ENCODE measurements around the gene SPTBN4. TPM values are rescaled to one million over a fixed set of nuclear protein-coding genes. Genes with fewer than 3 reads are reported as not detected.
"Not testable (repeated sequence)": the region's sequence is repeated elsewhere in the genome, so short reads cannot be mapped to it uniquely, and the experiment has no call there.

SPTBN4 gene
- total RNA-seq, 2 experiments from 2014 or later: 0.39 to 0.40 TPM

GRCh38 chr19:40444000-40444824 lies 22.6 kb upstream of the SPTBN4 start, which contains the start of gene SERTAD3:
Gene SERTAD3 (minus strand): TSS chr19:40444335. CDS start chr19:40442080, 2,255 bp downstream.
- peaks cover 16% of the 10 kb centered on the region for H3K4me1 Mint-ChIP-seq
- H3K9me3 Mint-ChIP-seq: no peaks in the 10 kb centered on the region
- no peaks in the 10 kb centered on the region for H3K27me3 Mint-ChIP-seq
- ATAC-seq (ENCODE audit: low read depth) (peak; percentile 64), DNase-seq (peak; percentile 99)
- POLR2A ChIA-PET: interaction anchor here (1.0 to 3.3 kb wide), 9 partner anchors 11 to 159 kb away, joined by 3 to 35 read pairs (median 5); partner anchors contain the start of genes BLVRB, C19orf47, PLD3 and SERTAD1
- H3K4me3 Mint-ChIP-seq: peak within 1 kb of the TSS; percentile 96
- peak within 1 kb of the TSS; percentile 96 for H3K27ac Mint-ChIP-seq
- H3K36me3 Mint-ChIP-seq: peaks cover 9% of the 10 kb centered on the region

- no peaks in the 10 kb centered on the region for H3K9me3 Mint-ChIP-seq
- peak overlapping the region; percentile 96 for H3K4me3 Mint-ChIP-seq
- H3K36me3 Mint-ChIP-seq: peaks cover 9% of the 10 kb centered on the region
- ATAC-seq (ENCODE audit: low read depth) (no peak), DNase-seq (no peak)
- peaks cover 11% of the 10 kb centered on the region for H3K4me1 Mint-ChIP-seq
- POLR2A ChIA-PET: interaction anchor here (1.4 to 3.3 kb wide), 3 partner anchors 18 to 97 kb away, joined by 4 to 35 read pairs (median 22); partner anchors contain the start of genes C19orf47, PLD3 and SERTAD1
- H3K27me3 Mint-ChIP-seq: no peaks in the 10 kb centered on the region
- H3K27ac Mint-ChIP-seq: peak overlapping the region; percentile 96
Measured at GRCh38 chr19:40444825-40445312, 21.9 kb upstream of the SPTBN4 start.

- H3K4me3 Mint-ChIP-seq: peak overlapping the region; percentile 50
- POLR2A ChIA-PET: no interaction called here
- H3K36me3 Mint-ChIP-seq: peaks cover 7% of the 10 kb centered on the region
- peaks cover 11% of the 10 kb centered on the region for H3K4me1 Mint-ChIP-seq
- no peaks in the 10 kb centered on the region for H3K27me3 Mint-ChIP-seq
- H3K27ac Mint-ChIP-seq: no peak overlapping the region
- no peak for DNase-seq
- no peak for ATAC-seq (ENCODE audit: low read depth)
- H3K9me3 Mint-ChIP-seq: no peaks in the 10 kb centered on the region
Measured at GRCh38 chr19:40445780-40446262, 21.0 kb upstream of the SPTBN4 start.

- peaks cover 4% of the 10 kb centered on the region for H3K36me3 Mint-ChIP-seq
- ATAC-seq (ENCODE audit: low read depth) (no peak), DNase-seq (no peak)
- no peaks in the 10 kb centered on the region for H3K27me3 Mint-ChIP-seq
- POLR2A ChIA-PET: no interaction called here
- H3K4me1 Mint-ChIP-seq: peaks cover 11% of the 10 kb centered on the region
- peak overlapping the region; percentile 27 for H3K27ac Mint-ChIP-seq
- no peak overlapping the region for H3K4me3 Mint-ChIP-seq
- H3K9me3 Mint-ChIP-seq: no peaks in the 10 kb centered on the region
Measured at GRCh38 chr19:40446263-40446784, 20.5 kb upstream of the SPTBN4 start.

- DNase-seq (no peak), ATAC-seq (ENCODE audit: low read depth) (no peak)
- H3K4me1 Mint-ChIP-seq: peaks cover 4% of the 10 kb centered on the region
- H3K4me3 Mint-ChIP-seq: no peak overlapping the region
- POLR2A ChIA-PET: no interaction called here
- no peaks in the 10 kb centered on the region for H3K9me3 Mint-ChIP-seq
- no peaks in the 10 kb centered on the region for H3K27me3 Mint-ChIP-seq
- H3K27ac Mint-ChIP-seq: no peak overlapping the region
- H3K36me3 Mint-ChIP-seq: no peaks in the 10 kb centered on the region
Measured at GRCh38 chr19:40449506-40449905, 17.3 kb upstream of the SPTBN4 start.

GRCh38 chr19:40450664-40451063 lies 16.1 kb upstream of the SPTBN4 start:
- Mint-ChIP-seq H3K4me3 (no peak overlapping the region), H3K27ac (no peak overlapping the region)

GRCh38 chr19:40452016-40452415 lies 14.8 kb upstream of the SPTBN4 start:
- H3K27me3 Mint-ChIP-seq: no peaks in the 10 kb centered on the region
- no peak for ATAC-seq (ENCODE audit: low read depth)
- H3K9me3 Mint-ChIP-seq: no peaks in the 10 kb centered on the region
- no peaks in the 10 kb centered on the region for H3K36me3 Mint-ChIP-seq
- no peak for DNase-seq
- H3K4me1 Mint-ChIP-seq: no peaks in the 10 kb centered on the region
- POLR2A ChIA-PET: interaction anchor here (0.6 kb wide), 1 partner anchor 381 kb away, joined by 3 read pairs; no protein-coding TSS in a partner anchor
- no peak overlapping the region for H3K27ac Mint-ChIP-seq
- no peak overlapping the region for H3K4me3 Mint-ChIP-seq

More at GRCh38 chr19:40450664-40451063, 16.1 kb upstream of the SPTBN4 start:
- POLR2A ChIA-PET: interaction anchor here (0.6 kb wide), 1 partner anchor 105 kb away, joined by 4 read pairs; no protein-coding TSS in a partner anchor
- DNase-seq (no peak), ATAC-seq (ENCODE audit: low read depth) (no peak)
- Mint-ChIP-seq H3K36me3 (no peaks in the 10 kb centered on the region), H3K4me1 (no peaks in the 10 kb centered on the region), H3K9me3 (no peaks in the 10 kb centered on the region), H3K27me3 (no peaks in the 10 kb centered on the region)

GRCh38 chr19:40453151-40453735 lies 13.6 kb upstream of the SPTBN4 start:
- H3K36me3 Mint-ChIP-seq: no peaks in the 10 kb centered on the region
- H3K27ac Mint-ChIP-seq: no peak overlapping the region
- POLR2A ChIA-PET: interaction anchor here (0.5 kb wide), 1 partner anchor 155 kb away, joined by 3 read pairs; no protein-coding TSS in a partner anchor
- no peak for ATAC-seq (ENCODE audit: low read depth)
- no peaks in the 10 kb centered on the region for H3K4me1 Mint-ChIP-seq
- no peaks in the 10 kb centered on the region for H3K27me3 Mint-ChIP-seq
- DNase-seq: no peak
- no peak overlapping the region for H3K4me3 Mint-ChIP-seq
- no peaks in the 10 kb centered on the region for H3K9me3 Mint-ChIP-seq

GRCh38 chr19:40453943-40454342 lies 12.9 kb upstream of the SPTBN4 start:
- H3K27ac Mint-ChIP-seq; H3K4me1 Mint-ChIP-seq; ATAC-seq (ENCODE audit: low read depth); POLR2A ChIA-PET; DNase-seq; H3K27me3 Mint-ChIP-seq; H3K36me3 Mint-ChIP-seq; H3K9me3 Mint-ChIP-seq; H3K4me3 Mint-ChIP-seq: not testable (repeated sequence)

- Mint-ChIP-seq H3K27ac (no peak overlapping the region), H3K36me3 (no peaks in the 10 kb centered on the region)
- POLR2A ChIA-PET: interaction anchor here (0.7 kb wide), 1 partner anchor 44 kb away, joined by 3 read pairs; no protein-coding TSS in a partner anchor
Measured at GRCh38 chr19:40457048-40457447, 9.8 kb upstream of the SPTBN4 start.

GRCh38 chr19:40457953-40458596 lies 8.7 kb upstream of the SPTBN4 start:
- Mint-ChIP-seq H3K27me3 (no peaks in the 10 kb centered on the region), H3K4me3 (no peak overlapping the region), H3K4me1 (peaks cover 2% of the 10 kb centered on the region), H3K36me3 (no peaks in the 10 kb centered on the region), H3K27ac (no peak overlapping the region), H3K9me3 (no peaks in the 10 kb centered on the region)
- ATAC-seq (ENCODE audit: low read depth): no peak
- POLR2A ChIA-PET: no interaction called here
- DNase-seq: no peak

More at GRCh38 chr19:40457048-40457447, 9.8 kb upstream of the SPTBN4 start:
- Mint-ChIP-seq H3K4me1 (peaks cover 2% of the 10 kb centered on the region), H3K9me3 (no peaks in the 10 kb centered on the region), H3K4me3 (no peak overlapping the region), H3K27me3 (no peaks in the 10 kb centered on the region)
- ATAC-seq (ENCODE audit: low read depth): no peak
- no peak for DNase-seq

GRCh38 chr19:40458597-40458974 lies 8.2 kb upstream of the SPTBN4 start:
- Mint-ChIP-seq H3K27ac (no peak overlapping the region), H3K4me3 (no peak overlapping the region), H3K4me1 (peaks cover 2% of the 10 kb centered on the region), H3K36me3 (no peaks in the 10 kb centered on the region), H3K9me3 (no peaks in the 10 kb centered on the region), H3K27me3 (no peaks in the 10 kb centered on the region)
- DNase-seq: no peak
- POLR2A ChIA-PET: no interaction called here
- ATAC-seq (ENCODE audit: low read depth): no peak

- no peak for ATAC-seq (ENCODE audit: low read depth)
- H3K4me3 Mint-ChIP-seq: no peak overlapping the region
Measured at GRCh38 chr19:40460185-40460584, 6.6 kb upstream of the SPTBN4 start.

More at GRCh38 chr19:40460185-40460584, 6.6 kb upstream of the SPTBN4 start:
- peaks cover 10% of the 10 kb centered on the region for H3K4me1 Mint-ChIP-seq
- no peak overlapping the region for H3K27ac Mint-ChIP-seq
- H3K27me3 Mint-ChIP-seq: no peaks in the 10 kb centered on the region
- POLR2A ChIA-PET: no interaction called here
- no peaks in the 10 kb centered on the region for H3K9me3 Mint-ChIP-seq
- H3K36me3 Mint-ChIP-seq: no peaks in the 10 kb centered on the region
- DNase-seq: no peak

Measured in activated naive CD8-positive, alpha-beta T cell treated with anti-CD3 and anti-CD28 coated beads, Interleukin-2, amount 10 ng/mL, durations not matched to agents 7 days and 5 days (primary cell).